T-helper 1 cell treated with Interleukin-12 subunit alpha and Interleukin-12 subunit beta and Interleukin-4 antibody, amounts not matched to agents 30 μg/mL and 1 μg/mL, for 36 hours (primary cell): ENCODE results near the gene RRP36.

ENCODE experiments used
- H3K27ac Mint-ChIP-seq: one replicate; pipeline ENCODE4 v1.8.0; 2021; ENCODE audit warnings: mild to moderate bottlenecking, mixed read lengths
- H3K27me3 Mint-ChIP-seq: one replicate; pipeline ENCODE4 v1.8.0; 2021; ENCODE audit warnings: low read depth, mixed read lengths
- H3K36me3 Mint-ChIP-seq: one replicate; pipeline ENCODE4 v1.8.0; 2021; ENCODE audit warnings: low read depth, mixed read lengths
- H3K4me1 Mint-ChIP-seq: one replicate; pipeline ENCODE4 v1.8.0; 2021; ENCODE audit warnings: low read depth, mixed read lengths
- H3K4me3 Mint-ChIP-seq: one replicate; pipeline ENCODE4 v1.8.0; 2021; ENCODE audit warnings: mild to moderate bottlenecking, moderate library complexity, mixed read lengths
- H3K9me3 Mint-ChIP-seq: one replicate; pipeline ENCODE4 v1.8.0; 2021; ENCODE audit warnings: mixed read lengths

RRP36 gene

GRCh38 chr6:43077981-43078511 lies 56.6 kb downstream of the RRP36 start:
- Mint-ChIP-seq H3K9me3 (no peaks in the 10 kb centered on the region), H3K4me1 (peaks cover 1% of the 10 kb centered on the region), H3K4me3 (peak overlapping the region; percentile 6), H3K27me3 (peaks cover 44% of the 10 kb centered on the region), H3K36me3 (peaks cover 3% of the 10 kb centered on the region), H3K27ac (no peak overlapping the region)

DNA sequence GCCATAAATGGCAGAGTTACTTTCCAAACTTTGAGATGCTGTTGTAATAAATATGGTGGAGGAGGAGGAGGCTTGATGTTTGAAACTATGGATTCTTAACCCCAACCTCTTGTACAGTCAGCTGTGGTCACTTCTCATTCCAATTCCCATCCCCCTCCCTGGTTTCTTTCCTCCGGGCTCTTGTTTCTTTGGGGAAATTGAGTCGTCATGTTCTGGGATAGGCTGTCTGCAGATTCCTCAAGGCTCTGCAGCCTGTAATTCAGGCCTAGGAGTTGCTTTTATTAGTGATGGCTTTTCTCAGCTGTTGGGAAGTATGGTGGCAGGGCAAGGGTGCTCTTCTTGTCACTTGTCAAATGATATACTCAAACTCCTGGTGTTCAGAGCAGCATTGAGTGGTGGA lies 57.3 kb downstream of the RRP36 start:
- Mint-ChIP-seq H3K27me3 (peaks cover 48% of the 10 kb centered on the region), H3K36me3 (peaks cover 3% of the 10 kb centered on the region), H3K4me1 (peaks cover 1% of the 10 kb centered on the region), H3K9me3 (no peaks in the 10 kb centered on the region), H3K4me3 (no peak overlapping the region), H3K27ac (no peak overlapping the region)
